ENCODE measurements around the gene IL6ST. TPM values are rescaled to one million over a fixed set of nuclear protein-coding genes. Genes with fewer than 3 reads are reported as not detected.
A peak's percentile ranks its signal among the peaks of the same experiment; 100 is the strongest.

Gene IL6ST
- total RNA-seq, 2 donors from 2014 or later = 47.8 to 84.0 TPM

GRCh38 chr5:55920784-55921183, 74.0 kb downstream of the IL6ST start:
- ATAC-seq = no peak
- Mint-ChIP-seq H3K9me3 (no peaks in the 10 kb centered on the region), H3K27ac (peak overlapping the region; percentile 31 to 68), H3K36me3 (peaks cover 0 to 4% of the 10 kb centered on the region in 2 donors)
- no peak for DNase-seq (ENCODE audit: low spot score in 2 of 2)

- no peak for ATAC-seq
- no peaks in the 10 kb centered on the region for H3K9me3 Mint-ChIP-seq
- no peak for DNase-seq (ENCODE audit: low spot score in 2 of 2)
- H3K36me3 Mint-ChIP-seq = peaks cover 0 to 4% of the 10 kb centered on the region in 2 donors
- H3K27ac Mint-ChIP-seq = peak overlapping the region; percentile 31 to 40
Measured at GRCh38 chr5:55919625-55920024, 75.1 kb downstream of the IL6ST start.

- DNase-seq (ENCODE audit: low spot score in 2 of 2) = peak in 1 of 2 donors; percentile 65
Measured at GRCh38 chr5:55918087-55919035, 76.4 kb downstream of the IL6ST start.

GRCh38 chr5:55917402-55918086, 77.2 kb downstream of the IL6ST start:
- Mint-ChIP-seq H3K27ac (no peak overlapping the region), H3K9me3 (no peaks in the 10 kb centered on the region), H3K36me3 (no peaks in the 10 kb centered on the region)
- DNase-seq (ENCODE audit: low spot score in 2 of 2) (no peak), ATAC-seq (no peak)

More at GRCh38 chr5:55918087-55919035, 76.4 kb downstream of the IL6ST start:
- peak overlapping the region in 1 of 2 donors; percentile 31 for H3K27ac Mint-ChIP-seq
- no peaks in the 10 kb centered on the region for H3K9me3 Mint-ChIP-seq
- ATAC-seq = peak; percentile 81 to 95
- peaks cover 0 to 2% of the 10 kb centered on the region in 2 donors for H3K36me3 Mint-ChIP-seq

- DNase-seq (ENCODE audit: low spot score in 2 of 2) (no peak), ATAC-seq (no peak)
- H3K27ac Mint-ChIP-seq = no peak overlapping the region
- no peaks in the 10 kb centered on the region for H3K9me3 Mint-ChIP-seq
- H3K36me3 Mint-ChIP-seq = no peaks in the 10 kb centered on the region
Measured at GRCh38 chr5:55916986-55917385, 77.8 kb downstream of the IL6ST start.

GRCh38 chr5:55915783-55916182, 79.0 kb downstream of the IL6ST start:
- H3K9me3 Mint-ChIP-seq = no peaks in the 10 kb centered on the region
- DNase-seq (ENCODE audit: low spot score in 2 of 2) (no peak), ATAC-seq (no peak)
- no peak overlapping the region for H3K27ac Mint-ChIP-seq
- H3K36me3 Mint-ChIP-seq = peaks cover 0 to 5% of the 10 kb centered on the region in 2 donors

- ATAC-seq = no peak
- Mint-ChIP-seq H3K27ac (no peak overlapping the region), H3K9me3 (no peaks in the 10 kb centered on the region), H3K36me3 (peaks cover 0 to 6% of the 10 kb centered on the region in 2 donors)
- no peak for DNase-seq (ENCODE audit: low spot score in 2 of 2)
Measured at GRCh38 chr5:55914971-55915370, 79.8 kb downstream of the IL6ST start.

- DNase-seq (ENCODE audit: low spot score in 2 of 2) = no peak
- Mint-ChIP-seq H3K9me3 (no peaks in the 10 kb centered on the region), H3K27ac (no peak overlapping the region), H3K36me3 (peaks cover 0 to 6% of the 10 kb centered on the region in 2 donors)
- no peak for ATAC-seq
Measured at GRCh38 chr5:55913466-55914413, 81.0 kb downstream of the IL6ST start.

- H3K9me3 Mint-ChIP-seq = no peaks in the 10 kb centered on the region
- no peak for DNase-seq (ENCODE audit: low spot score in 2 of 2)
- peaks cover 0 to 6% of the 10 kb centered on the region in 2 donors for H3K36me3 Mint-ChIP-seq
- no peak for ATAC-seq
- peak overlapping the region in 1 of 2 donors; percentile 3 for H3K27ac Mint-ChIP-seq
Measured at GRCh38 chr5:55911784-55912653, 82.7 kb downstream of the IL6ST start.

- Mint-ChIP-seq H3K36me3 (peaks cover 0 to 6% of the 10 kb centered on the region in 2 donors), H3K27ac (no peak overlapping the region), H3K9me3 (no peaks in the 10 kb centered on the region)
- ATAC-seq = no peak
- no peak for DNase-seq (ENCODE audit: low spot score in 2 of 2)
Measured at GRCh38 chr5:55908804-55909203, 86.0 kb downstream of the IL6ST start.

- Mint-ChIP-seq H3K27ac (no peak overlapping the region), H3K9me3 (no peaks in the 10 kb centered on the region), H3K36me3 (peaks cover 0 to 6% of the 10 kb centered on the region in 2 donors)
- DNase-seq (ENCODE audit: low spot score in 2 of 2) (no peak), ATAC-seq (no peak)
Measured at GRCh38 chr5:55907927-55908326, 86.8 kb downstream of the IL6ST start.

- Mint-ChIP-seq H3K9me3 (no peaks in the 10 kb centered on the region), H3K36me3 (no peaks in the 10 kb centered on the region), H3K27ac (no peak overlapping the region)
- ATAC-seq = no peak
- no peak for DNase-seq (ENCODE audit: low spot score in 2 of 2)
Measured at GRCh38 chr5:55905251-55905650, 89.5 kb downstream of the IL6ST start.

- Mint-ChIP-seq H3K36me3 (no peaks in the 10 kb centered on the region), H3K9me3 (no peaks in the 10 kb centered on the region), H3K27ac (no peak overlapping the region)
- no peak for ATAC-seq
- no peak for DNase-seq (ENCODE audit: low spot score in 2 of 2)
Measured at GRCh38 chr5:55904152-55904551, 90.6 kb downstream of the IL6ST start.

- peak; percentile 92 to 95 for ATAC-seq
- H3K27ac Mint-ChIP-seq = peak overlapping the region in 1 of 2 donors; percentile 18
- no peaks in the 10 kb centered on the region for H3K36me3 Mint-ChIP-seq
Measured at GRCh38 chr5:55903121-55903701, 91.6 kb downstream of the IL6ST start.

GRCh38 chr5:55902696-55903095, 92.1 kb downstream of the IL6ST start:
- no peak for ATAC-seq
- DNase-seq (ENCODE audit: low spot score in 2 of 2) = no peak
- Mint-ChIP-seq H3K9me3 (no peaks in the 10 kb centered on the region), H3K27ac (peak overlapping the region in 1 of 2 donors; percentile 18), H3K36me3 (no peaks in the 10 kb centered on the region)

More at GRCh38 chr5:55903121-55903701, 91.6 kb downstream of the IL6ST start:
- peak; percentile 58 to 75 for DNase-seq (ENCODE audit: low spot score in 2 of 2)
- no peaks in the 10 kb centered on the region for H3K9me3 Mint-ChIP-seq

Measured in activated naive CD4-positive, alpha-beta T cell treated with anti-CD3 and anti-CD28 coated beads, Interleukin-2, amount 50 U/mL, for 72 hours (primary cell).